K562 (cell line): ENCODE measurements around the gene HK1. TPM values are rescaled to one million over a fixed set of nuclear protein-coding genes. Genes with fewer than 3 reads are reported as not detected.

Source experiments
- CGGBP1 ChIP-seq: fragments of 250-450 bp; sonication (Bioruptor Pico); IDR thresholded peaks from 2 replicates; pipeline ENCODE4 v1.9.0; 2021; ENCODE audit warnings: mild to moderate bottlenecking
- GTF2E2 ChIP-seq: fragments of 200-800 bp; sonication (Bioruptor generic); IDR thresholded peaks from 2 replicates; pipeline ENCODE4 v1.6.1; 2016; ENCODE audit warnings: missing genetic modification characterization, missing compliant biosample characterization
- MBD2 ChIP-seq: sonication (generic); IDR thresholded peaks from 2 replicates; pipeline ENCODE4 v1.6.1; 2016; ENCODE audit warnings: low read depth, borderline replicate concordance
- ZNF408 ChIP-seq: fragments of 250-450 bp; sonication (Bioruptor Pico); IDR thresholded peaks from 2 replicates; pipeline ENCODE4 v1.4.0; 2020; ENCODE audit warnings: low read depth, mild to moderate bottlenecking, moderate library complexity
- polyA plus RNA-seq, 8 experiments: library from polyadenylated mRNA; depleted of rRNA in 4 of 8; stranded (reverse) in 5 of 8; unstranded in 3 of 8; fragments of >200 nt; fragmentation: Nextera tagmentation in 2 of 8; fragmentation: Illumina TruSeq in 1 of 8; extraction: Ambion mirVana in 2 of 8; extraction: Trizol in 1 of 8; gene quantifications; 2 replicates each; pipeline versions ENCODE4 v1.2.1 to v1.2.3, GENCODE V29; 2011 to 2014; ENCODE audit warnings: inconsistent platforms in 1 of 8, missing spikeins in 1 of 8
- total RNA-seq, 7 experiments: library from RNA; depleted of rRNA in 6 of 7; stranded (reverse); fragments of >200 nt in 6 of 7; fragmentation: Illumina TruSeq in 2 of 7; extraction: Trizol in 2 of 7; gene quantifications; 2 replicates each; pipeline versions ENCODE4 v1.2.1 to v1.2.3, GENCODE V29; 2011 to 2021; ENCODE audit warnings: low replicate concordance in 1 of 7
- TF ChIP-seq, protein P1 (sequence below): sonication (generic); formaldehyde crosslinking; IDR thresholded peaks from 2 replicates; pipeline ENCODE4 v1.8.1; 2023; ENCODE audit warnings: mild to moderate bottlenecking, missing genetic modification reagents
- TF ChIP-seq, protein P2 (sequence below): fragments of 450-650 bp; IDR thresholded peaks from 2 replicates; pipeline ENCODE4 v1.6.1; 2017; ENCODE audit warnings: antibody characterized with exemption, mild to moderate bottlenecking
- TF ChIP-seq, protein P3 (sequence below): fragments of 450-650 bp; IDR thresholded peaks from 2 replicates; pipeline ENCODE4 v1.6.1; 2017; ENCODE audit warnings: mild to moderate bottlenecking, moderate library complexity

Gene HK1
- total and polyA plus RNA-seq, 9 of the 15 experiments (the other 6 are each of a cell fraction or from before 2014, with no cell fraction given) = 29.2 to 444 (median 193) TPM

GRCh38 chr10:69318106-69318866, 40.0 kb downstream of the HK1 start (continued):
- TF ChIP-seq, protein P1, sequence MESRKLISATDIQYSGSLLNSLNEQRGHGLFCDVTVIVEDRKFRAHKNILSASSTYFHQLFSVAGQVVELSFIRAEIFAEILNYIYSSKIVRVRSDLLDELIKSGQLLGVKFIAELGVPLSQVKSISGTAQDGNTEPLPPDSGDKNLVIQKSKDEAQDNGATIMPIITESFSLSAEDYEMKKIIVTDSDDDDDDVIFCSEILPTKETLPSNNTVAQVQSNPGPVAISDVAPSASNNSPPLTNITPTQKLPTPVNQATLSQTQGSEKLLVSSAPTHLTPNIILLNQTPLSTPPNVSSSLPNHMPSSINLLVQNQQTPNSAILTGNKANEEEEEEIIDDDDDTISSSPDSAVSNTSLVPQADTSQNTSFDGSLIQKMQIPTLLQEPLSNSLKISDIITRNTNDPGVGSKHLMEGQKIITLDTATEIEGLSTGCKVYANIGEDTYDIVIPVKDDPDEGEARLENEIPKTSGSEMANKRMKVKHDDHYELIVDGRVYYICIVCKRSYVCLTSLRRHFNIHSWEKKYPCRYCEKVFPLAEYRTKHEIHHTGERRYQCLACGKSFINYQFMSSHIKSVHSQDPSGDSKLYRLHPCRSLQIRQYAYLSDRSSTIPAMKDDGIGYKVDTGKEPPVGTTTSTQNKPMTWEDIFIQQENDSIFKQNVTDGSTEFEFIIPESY (CRISPR knock-in tag) = no peak; the same call in 1 of the 2 replicates
- TF ChIP-seq, protein P2, sequence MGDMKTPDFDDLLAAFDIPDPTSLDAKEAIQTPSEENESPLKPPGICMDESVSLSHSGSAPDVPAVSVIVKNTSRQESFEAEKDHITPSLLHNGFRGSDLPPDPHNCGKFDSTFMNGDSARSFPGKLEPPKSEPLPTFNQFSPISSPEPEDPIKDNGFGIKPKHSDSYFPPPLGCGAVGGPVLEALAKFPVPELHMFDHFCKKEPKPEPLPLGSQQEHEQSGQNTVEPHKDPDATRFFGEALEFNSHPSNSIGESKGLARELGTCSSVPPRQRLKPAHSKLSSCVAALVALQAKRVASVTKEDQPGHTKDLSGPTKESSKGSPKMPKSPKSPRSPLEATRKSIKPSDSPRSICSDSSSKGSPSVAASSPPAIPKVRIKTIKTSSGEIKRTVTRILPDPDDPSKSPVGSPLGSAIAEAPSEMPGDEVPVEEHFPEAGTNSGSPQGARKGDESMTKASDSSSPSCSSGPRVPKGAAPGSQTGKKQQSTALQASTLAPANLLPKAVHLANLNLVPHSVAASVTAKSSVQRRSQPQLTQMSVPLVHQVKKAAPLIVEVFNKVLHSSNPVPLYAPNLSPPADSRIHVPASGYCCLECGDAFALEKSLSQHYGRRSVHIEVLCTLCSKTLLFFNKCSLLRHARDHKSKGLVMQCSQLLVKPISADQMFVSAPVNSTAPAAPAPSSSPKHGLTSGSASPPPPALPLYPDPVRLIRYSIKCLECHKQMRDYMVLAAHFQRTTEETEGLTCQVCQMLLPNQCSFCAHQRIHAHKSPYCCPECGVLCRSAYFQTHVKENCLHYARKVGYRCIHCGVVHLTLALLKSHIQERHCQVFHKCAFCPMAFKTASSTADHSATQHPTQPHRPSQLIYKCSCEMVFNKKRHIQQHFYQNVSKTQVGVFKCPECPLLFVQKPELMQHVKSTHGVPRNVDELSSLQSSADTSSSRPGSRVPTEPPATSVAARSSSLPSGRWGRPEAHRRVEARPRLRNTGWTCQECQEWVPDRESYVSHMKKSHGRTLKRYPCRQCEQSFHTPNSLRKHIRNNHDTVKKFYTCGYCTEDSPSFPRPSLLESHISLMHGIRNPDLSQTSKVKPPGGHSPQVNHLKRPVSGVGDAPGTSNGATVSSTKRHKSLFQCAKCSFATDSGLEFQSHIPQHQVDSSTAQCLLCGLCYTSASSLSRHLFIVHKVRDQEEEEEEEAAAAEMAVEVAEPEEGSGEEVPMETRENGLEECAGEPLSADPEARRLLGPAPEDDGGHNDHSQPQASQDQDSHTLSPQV = no peak
- no peak for TF ChIP-seq CGGBP1 (CRISPR knock-in tag)
- TF ChIP-seq GTF2E2 (tag) = no peak
- no peak for TF ChIP-seq MBD2
- no peak for TF ChIP-seq ZNF408 (CRISPR knock-in tag)
- TF ChIP-seq, protein P3, sequence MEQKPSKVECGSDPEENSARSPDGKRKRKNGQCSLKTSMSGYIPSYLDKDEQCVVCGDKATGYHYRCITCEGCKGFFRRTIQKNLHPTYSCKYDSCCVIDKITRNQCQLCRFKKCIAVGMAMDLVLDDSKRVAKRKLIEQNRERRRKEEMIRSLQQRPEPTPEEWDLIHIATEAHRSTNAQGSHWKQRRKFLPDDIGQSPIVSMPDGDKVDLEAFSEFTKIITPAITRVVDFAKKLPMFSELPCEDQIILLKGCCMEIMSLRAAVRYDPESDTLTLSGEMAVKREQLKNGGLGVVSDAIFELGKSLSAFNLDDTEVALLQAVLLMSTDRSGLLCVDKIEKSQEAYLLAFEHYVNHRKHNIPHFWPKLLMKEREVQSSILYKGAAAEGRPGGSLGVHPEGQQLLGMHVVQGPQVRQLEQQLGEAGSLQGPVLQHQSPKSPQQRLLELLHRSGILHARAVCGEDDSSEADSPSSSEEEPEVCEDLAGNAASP = no peak
- TF ChIP-seq, all 486 proteins: peak for 109
